ENCODE measurements around the gene ZNF518A.

DNA sequence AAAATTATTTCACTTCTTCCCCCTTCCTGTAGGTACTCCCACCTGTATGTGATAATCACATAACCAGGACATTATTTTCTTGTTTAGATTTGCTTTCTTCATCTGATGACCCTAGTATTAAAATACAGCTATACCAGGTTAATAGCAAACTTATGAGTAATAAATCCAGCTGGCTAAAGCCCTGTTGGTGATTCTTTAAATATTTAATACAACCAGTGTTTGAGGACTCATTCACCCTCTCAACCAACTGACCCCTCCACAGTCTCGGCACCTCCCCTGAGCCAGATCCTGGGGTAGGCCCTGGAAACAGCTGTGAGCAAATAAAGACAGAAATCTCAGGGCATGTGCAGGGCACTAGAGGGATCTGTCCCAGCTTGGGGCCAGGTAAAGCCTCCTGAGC, 82.8 kb downstream of the ZNF518A start:
- no peak for TF ChIP-seq EP300 (conservative IDR thresholded peaks at IDR 0.05; ENCODE audit: poor library complexity, severe bottlenecking)
- no peak for TF ChIP-seq EZH2 (IDR thresholded peaks at IDR 0.05; ENCODE audit: borderline replicate concordance, insufficient read depth, low read length, poor library complexity, severe bottlenecking)
- TF ChIP-seq, protein P1, sequence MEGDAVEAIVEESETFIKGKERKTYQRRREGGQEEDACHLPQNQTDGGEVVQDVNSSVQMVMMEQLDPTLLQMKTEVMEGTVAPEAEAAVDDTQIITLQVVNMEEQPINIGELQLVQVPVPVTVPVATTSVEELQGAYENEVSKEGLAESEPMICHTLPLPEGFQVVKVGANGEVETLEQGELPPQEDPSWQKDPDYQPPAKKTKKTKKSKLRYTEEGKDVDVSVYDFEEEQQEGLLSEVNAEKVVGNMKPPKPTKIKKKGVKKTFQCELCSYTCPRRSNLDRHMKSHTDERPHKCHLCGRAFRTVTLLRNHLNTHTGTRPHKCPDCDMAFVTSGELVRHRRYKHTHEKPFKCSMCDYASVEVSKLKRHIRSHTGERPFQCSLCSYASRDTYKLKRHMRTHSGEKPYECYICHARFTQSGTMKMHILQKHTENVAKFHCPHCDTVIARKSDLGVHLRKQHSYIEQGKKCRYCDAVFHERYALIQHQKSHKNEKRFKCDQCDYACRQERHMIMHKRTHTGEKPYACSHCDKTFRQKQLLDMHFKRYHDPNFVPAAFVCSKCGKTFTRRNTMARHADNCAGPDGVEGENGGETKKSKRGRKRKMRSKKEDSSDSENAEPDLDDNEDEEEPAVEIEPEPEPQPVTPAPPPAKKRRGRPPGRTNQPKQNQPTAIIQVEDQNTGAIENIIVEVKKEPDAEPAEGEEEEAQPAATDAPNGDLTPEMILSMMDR (IDR thresholded peaks at IDR 0.05; ENCODE audit: poor library complexity, severe bottlenecking), result no peak
